Neutrophil (primary cell): ENCODE measurements around the gene TMEM135.

ENCODE experiments used
- H3K27ac ChIP-seq: fragments of 200-600 bp; sonication (generic); 2 replicates; pipeline ENCODE4 v1.5.1; 2016; ENCODE audit warnings: mild to moderate bottlenecking, moderate library complexity
- H3K27me3 ChIP-seq: fragments of 200-600 bp; sonication (generic); 2 replicates; pipeline ENCODE4 v1.6.0; 2016; ENCODE audit warnings: mild to moderate bottlenecking
- H3K36me3 ChIP-seq: fragments of 200-600 bp; sonication (generic); 2 replicates; pipeline ENCODE4 v1.5.1; 2017
- H3K4me1 ChIP-seq, 2 experiments: fragments of 200-600 bp in 1 of 2; sonication (generic) in 1 of 2; 1 replicate in 1 of 2; 2 replicates in 1 of 2; pipeline versions ENCODE4 v1.5.1 to v1.6.1; 2013 to 2016; ENCODE audit warnings: low read depth in 1 of 2, low read length in 1 of 2, mild to moderate bottlenecking in 1 of 2, moderate library complexity in 1 of 2; ENCODE audit not compliant: control insufficient read depth in 1 of 2, insufficient read depth in 1 of 2
- H3K4me3 ChIP-seq, 2 experiments: fragments of 200-600 bp in 1 of 2; sonication (generic) in 1 of 2; 1 replicate in 1 of 2; 2 replicates in 1 of 2; pipeline ENCODE4 v1.5.1; 2013 to 2016; ENCODE audit warnings: low read depth in 1 of 2, low read length in 1 of 2, mild to moderate bottlenecking in 1 of 2, moderate library complexity in 1 of 2
- H3K9me3 ChIP-seq: fragments of 200-600 bp; sonication (generic); 2 replicates; pipeline ENCODE4 v1.5.1; 2016
- TF ChIP-seq, protein P1 (sequence below): fragments of 200-600 bp; sonication (generic); IDR thresholded peaks from 2 replicates; pipeline ENCODE4 v1.5.1; 2016; ENCODE audit warnings: antibody characterized with exemption

TMEM135 gene

GRCh38 chr11:87359401-87359800 lies 321.7 kb downstream of the TMEM135 start:
- Histone ChIP-seq H3K27me3 (no peaks in the 10 kb centered on the region), H3K36me3 (no peaks in the 10 kb centered on the region), H3K4me3 (no peak overlapping the region), H3K9me3 (no peaks in the 10 kb centered on the region), H3K27ac (no peak overlapping the region), H3K4me1 (no peaks in the 10 kb centered on the region)
- TF ChIP-seq, protein P1, sequence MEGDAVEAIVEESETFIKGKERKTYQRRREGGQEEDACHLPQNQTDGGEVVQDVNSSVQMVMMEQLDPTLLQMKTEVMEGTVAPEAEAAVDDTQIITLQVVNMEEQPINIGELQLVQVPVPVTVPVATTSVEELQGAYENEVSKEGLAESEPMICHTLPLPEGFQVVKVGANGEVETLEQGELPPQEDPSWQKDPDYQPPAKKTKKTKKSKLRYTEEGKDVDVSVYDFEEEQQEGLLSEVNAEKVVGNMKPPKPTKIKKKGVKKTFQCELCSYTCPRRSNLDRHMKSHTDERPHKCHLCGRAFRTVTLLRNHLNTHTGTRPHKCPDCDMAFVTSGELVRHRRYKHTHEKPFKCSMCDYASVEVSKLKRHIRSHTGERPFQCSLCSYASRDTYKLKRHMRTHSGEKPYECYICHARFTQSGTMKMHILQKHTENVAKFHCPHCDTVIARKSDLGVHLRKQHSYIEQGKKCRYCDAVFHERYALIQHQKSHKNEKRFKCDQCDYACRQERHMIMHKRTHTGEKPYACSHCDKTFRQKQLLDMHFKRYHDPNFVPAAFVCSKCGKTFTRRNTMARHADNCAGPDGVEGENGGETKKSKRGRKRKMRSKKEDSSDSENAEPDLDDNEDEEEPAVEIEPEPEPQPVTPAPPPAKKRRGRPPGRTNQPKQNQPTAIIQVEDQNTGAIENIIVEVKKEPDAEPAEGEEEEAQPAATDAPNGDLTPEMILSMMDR = no peak

DNA sequence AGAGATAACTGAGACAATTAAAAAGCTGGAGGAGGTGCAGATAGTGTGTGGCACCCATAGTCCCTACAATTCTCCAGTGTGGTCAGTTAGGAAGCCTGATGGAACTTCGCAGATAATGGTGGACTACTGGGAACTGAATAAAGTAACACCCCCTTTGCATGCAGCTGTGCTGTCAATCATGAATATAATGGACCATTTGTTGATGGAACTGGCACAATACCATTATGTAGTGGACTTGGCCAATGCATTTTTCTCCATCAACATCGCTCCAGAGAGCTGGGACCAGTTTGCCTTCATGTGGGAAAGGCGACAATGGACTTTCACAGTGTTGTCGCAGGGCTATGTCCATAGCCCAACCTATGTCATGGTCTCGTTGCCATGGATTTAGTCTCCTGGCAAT lies 324.2 kb downstream of the TMEM135 start:
- no peaks in the 10 kb centered on the region for H3K36me3 ChIP-seq
- no peak overlapping the region for H3K4me3 ChIP-seq
- H3K27me3 ChIP-seq = no peaks in the 10 kb centered on the region
- H3K4me1 ChIP-seq = no peaks in the 10 kb centered on the region
- no peak overlapping the region for H3K27ac ChIP-seq
- TF ChIP-seq, protein P1 = no peak
- H3K9me3 ChIP-seq = no peaks in the 10 kb centered on the region

- Histone ChIP-seq H3K27me3 (peaks cover 4% of the 10 kb centered on the region), H3K4me3 (no peak overlapping the region), H3K9me3 (no peaks in the 10 kb centered on the region), H3K27ac (no peak overlapping the region), H3K36me3 (no peaks in the 10 kb centered on the region), H3K4me1 (no peaks in the 10 kb centered on the region)
- TF ChIP-seq, protein P1 = no peak
Measured at GRCh38 chr11:87366346-87366745, 328.6 kb downstream of the TMEM135 start.

DNA sequence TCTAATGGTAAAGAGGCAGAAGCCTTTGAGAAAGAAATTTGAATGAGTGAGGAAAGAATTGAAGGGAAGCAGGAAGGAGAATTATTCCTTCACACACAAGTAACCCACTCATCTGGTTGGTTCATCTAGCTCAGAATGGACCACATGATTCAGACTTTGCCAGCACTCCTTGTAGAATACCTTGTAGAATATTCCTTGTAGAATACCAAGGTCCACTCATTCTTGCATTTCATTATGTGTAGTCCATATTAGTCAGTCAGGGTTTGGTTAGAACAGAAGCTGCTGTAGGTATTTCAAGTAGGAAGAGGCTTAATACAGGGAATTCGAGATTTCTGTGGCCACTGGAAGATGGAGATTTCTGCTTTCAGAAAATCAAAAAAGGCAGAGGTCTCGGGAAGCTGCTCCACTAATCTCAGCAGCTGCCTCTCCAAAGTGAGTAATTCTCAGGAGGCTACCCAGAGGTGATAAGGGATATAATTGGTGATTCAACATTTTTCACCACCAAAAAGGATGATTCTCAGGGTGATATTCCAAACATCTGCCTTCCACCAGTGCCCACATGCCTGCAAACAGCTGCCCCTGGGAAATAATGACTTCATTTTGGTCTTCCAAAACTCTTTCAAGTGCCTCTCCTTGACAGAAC lies 329.1 kb downstream of the TMEM135 start:
- H3K4me1 ChIP-seq = no peaks in the 10 kb centered on the region
- no peaks in the 10 kb centered on the region for H3K9me3 ChIP-seq
- no peaks in the 10 kb centered on the region for H3K36me3 ChIP-seq
- TF ChIP-seq, protein P1 = no peak
- H3K4me3 ChIP-seq = no peak overlapping the region
- H3K27me3 ChIP-seq = peaks cover 4% of the 10 kb centered on the region
- no peak overlapping the region for H3K27ac ChIP-seq

GRCh38 chr11:87368151-87368550 lies 330.4 kb downstream of the TMEM135 start:
- H3K4me3 ChIP-seq = no peak overlapping the region
- H3K4me1 ChIP-seq = no peaks in the 10 kb centered on the region
- H3K36me3 ChIP-seq = no peaks in the 10 kb centered on the region
- H3K27me3 ChIP-seq = peaks cover 4% of the 10 kb centered on the region
- TF ChIP-seq, protein P1 = no peak
- H3K27ac ChIP-seq = no peak overlapping the region
- H3K9me3 ChIP-seq = no peaks in the 10 kb centered on the region
